ENCODE results near the gene YARS2. TPM values are rescaled to one million over a fixed set of nuclear protein-coding genes. Genes with fewer than 3 reads are reported as not detected.
"Not testable (repeated sequence)": the region's sequence is repeated elsewhere in the genome, so short reads cannot be mapped to it uniquely, and the experiment has no call there.

Gene YARS2
- total RNA-seq, 1 donor from 2014 or later = 18.5 TPM

DNA sequence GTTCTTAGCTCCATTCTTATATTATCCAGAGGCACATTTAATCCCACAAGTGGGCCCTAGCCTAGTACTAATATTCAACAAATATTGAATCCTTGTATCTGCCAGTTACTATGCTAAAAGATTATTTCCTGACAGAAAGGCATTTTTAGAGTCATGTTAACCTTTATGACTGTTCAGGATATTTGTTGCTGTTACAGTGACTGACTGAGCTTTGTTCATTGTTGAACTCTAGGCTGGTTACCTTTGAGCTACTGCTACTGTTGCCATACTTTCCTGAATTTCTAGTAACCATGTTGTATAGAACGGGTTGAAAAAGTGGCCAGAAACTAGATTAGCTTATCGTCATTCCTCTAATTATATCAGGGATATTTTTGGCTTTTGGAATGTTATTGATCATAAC, 46.8 kb downstream of the YARS2 start:
- intact Hi-C loops (cut with DNase I) = no loop called here
- Histone ChIP-seq H3K9me3 (no peaks in the 10 kb centered on the region), H3K36me3 (peaks cover 59% of the 10 kb centered on the region), H3K4me1 (no peaks in the 10 kb centered on the region), H3K4me3 (no peak overlapping the region), H3K27ac (no peak overlapping the region), H3K27me3 (ENCODE audit: low read depth) (no peaks in the 10 kb centered on the region)
- no peak for ATAC-seq
- TF ChIP-seq CTCF (IDR thresholded peaks at IDR 0.05) = no peak
- DNase-seq = no peak

GRCh38 chr12:32706335-32707024, 49.2 kb downstream of the YARS2 start:
- H3K36me3 ChIP-seq = peaks cover 38% of the 10 kb centered on the region
- H3K4me3 ChIP-seq = no peak overlapping the region
- TF ChIP-seq CTCF (IDR thresholded peaks at IDR 0.05) = no peak
- ATAC-seq = no peak
- H3K9me3 ChIP-seq = no peaks in the 10 kb centered on the region
- no peak overlapping the region for H3K27ac ChIP-seq
- H3K27me3 ChIP-seq (ENCODE audit: low read depth) = no peaks in the 10 kb centered on the region
- intact Hi-C loops (cut with DNase I) = no loop called here
- DNase-seq = no peak
- H3K4me1 ChIP-seq = no peaks in the 10 kb centered on the region

- Histone ChIP-seq H3K9me3 (no peaks in the 10 kb centered on the region), H3K4me1 (no peaks in the 10 kb centered on the region), H3K27ac (no peak overlapping the region), H3K27me3 (ENCODE audit: low read depth) (no peaks in the 10 kb centered on the region), H3K36me3 (peaks cover 32% of the 10 kb centered on the region), H3K4me3 (no peak overlapping the region)
- intact Hi-C loops (cut with DNase I) = no loop called here
- ATAC-seq (no peak), DNase-seq (no peak)
- no peak for TF ChIP-seq CTCF (IDR thresholded peaks at IDR 0.05)
Measured at GRCh38 chr12:32705783-32706182, 49.9 kb downstream of the YARS2 start.

- no peaks in the 10 kb centered on the region for H3K27me3 ChIP-seq (ENCODE audit: low read depth)
- ATAC-seq = no peak
- H3K27ac ChIP-seq = no peak overlapping the region
- H3K36me3 ChIP-seq = peaks cover 18% of the 10 kb centered on the region
- no peak for TF ChIP-seq CTCF (IDR thresholded peaks at IDR 0.05)
- no peak overlapping the region for H3K4me3 ChIP-seq
- intact Hi-C loops (cut with DNase I) = no loop called here
- H3K9me3 ChIP-seq = no peaks in the 10 kb centered on the region
- no peak for DNase-seq
- H3K4me1 ChIP-seq = no peaks in the 10 kb centered on the region
Measured at GRCh38 chr12:32702946-32703345, 52.8 kb downstream of the YARS2 start.

DNA sequence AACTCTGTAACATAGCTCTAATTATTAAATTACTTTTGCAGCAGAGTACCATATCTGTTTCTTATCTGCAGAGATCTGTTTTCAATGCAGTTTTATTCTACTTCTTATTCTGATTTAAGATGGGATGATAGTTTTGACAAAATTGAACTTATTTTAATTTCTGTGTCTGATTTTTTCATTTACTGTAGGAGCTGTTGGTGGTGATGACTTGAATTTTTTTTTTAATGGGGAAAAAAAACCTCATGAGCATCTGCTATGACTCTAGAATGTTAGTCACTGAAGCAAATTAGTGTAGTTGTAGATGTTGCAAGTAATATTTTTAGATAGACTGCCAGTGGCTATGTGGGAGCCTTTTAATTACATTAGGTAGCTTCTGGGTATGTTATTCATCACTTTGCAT, 53.2 kb downstream of the YARS2 start:
- ATAC-seq (no peak), DNase-seq (no peak)
- no peak overlapping the region for H3K27ac ChIP-seq
- H3K36me3 ChIP-seq = peaks cover 14% of the 10 kb centered on the region
- no peak for TF ChIP-seq CTCF (IDR thresholded peaks at IDR 0.05)
- no peaks in the 10 kb centered on the region for H3K9me3 ChIP-seq
- intact Hi-C loops (cut with DNase I) = no loop called here
- H3K27me3 ChIP-seq (ENCODE audit: low read depth) = no peaks in the 10 kb centered on the region
- no peaks in the 10 kb centered on the region for H3K4me1 ChIP-seq
- no peak overlapping the region for H3K4me3 ChIP-seq

DNA sequence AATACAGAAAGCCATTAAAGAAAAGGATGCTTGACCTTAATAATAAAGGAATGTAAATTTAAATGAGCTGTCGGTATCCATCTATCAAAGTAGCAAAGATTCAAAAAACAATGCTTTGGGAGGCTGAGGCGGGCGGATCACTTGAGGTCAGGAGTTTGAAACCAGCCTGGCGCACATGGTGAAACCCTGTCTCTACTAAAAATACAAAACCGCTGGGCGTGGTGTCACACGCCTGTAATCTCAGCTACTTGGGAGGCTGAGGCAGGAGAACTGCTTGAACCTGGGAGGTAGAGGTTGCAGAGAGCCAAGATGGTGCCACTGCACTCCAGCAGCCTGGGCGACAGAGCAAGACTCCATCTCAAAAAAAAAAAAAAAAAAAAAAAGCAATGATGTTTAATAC, 56.3 kb downstream of the YARS2 start:
- H3K4me1 ChIP-seq; H3K27ac ChIP-seq; H3K27me3 ChIP-seq (ENCODE audit: low read depth); intact Hi-C loops (cut with DNase I); H3K9me3 ChIP-seq; H3K36me3 ChIP-seq; ATAC-seq; DNase-seq; H3K4me3 ChIP-seq: not testable (repeated sequence)
